Naive thymus-derived CD4-positive, alpha-beta T cell (primary cell): ENCODE measurements around the gene ROBO2. TPM values are rescaled to one million over a fixed set of nuclear protein-coding genes. Genes with fewer than 3 reads are reported as not detected.

ENCODE experiments used
- ATAC-seq: fragments of 150-1000 bp; cut with Tn5 transposase; 2 replicates; pipeline ENCODE4 v1.10.0; 2021; ENCODE audit warnings: mild to moderate bottlenecking, moderate library complexity
- CTCF ChIA-PET: fragments of 350-600 bp; sonication (Branson Sonifier 250); formaldehyde crosslinking; loops from one replicate; lab custom pipeline; 2021; ENCODE audit warnings: antibody characterized with exemption; lab: Charles Lee
- POLR2A ChIA-PET: fragments of 350-600 bp; sonication (Branson Sonifier 250); formaldehyde crosslinking; loops from one replicate; lab custom pipeline; 2021; ENCODE audit warnings: antibody characterized with exemption, inconsistent platforms; lab: Charles Lee
- DNase-seq, 9 donors: peaks; one replicate each; pipeline versions ENCODE4 v3.0.0 to v3.0.0-alpha.2; 2020 to 2022; ENCODE audit warnings: mixed read lengths in 1 of 9
- H3K27ac ChIP-seq: one replicate; pipeline ENCODE4 v1.7.0; 2013; ENCODE audit warnings: mild to moderate bottlenecking, low read depth, low read length, moderate library complexity
- H3K27me3 ChIP-seq, 2 donors: one replicate each; pipeline ENCODE4 v1.7.0; 2013; ENCODE audit warnings: low read length in 2 of 2, mild to moderate bottlenecking in 2 of 2, moderate library complexity in 2 of 2; ENCODE audit not compliant: control insufficient read depth in 2 of 2, insufficient read depth in 2 of 2
- H3K36me3 ChIP-seq, 3 experiments: 1 replicate in 2 of 3; 2 replicates in 1 of 3; pipeline ENCODE4 v1.7.0; 2013; ENCODE audit warnings: low read length in 3 of 3, mild to moderate bottlenecking in 3 of 3, moderate library complexity in 1 of 3; ENCODE audit not compliant: insufficient read depth in 3 of 3, control insufficient read depth in 2 of 3
- H3K4me1 ChIP-seq, 2 donors: one replicate each; pipeline ENCODE4 v1.7.0; 2013; ENCODE audit warnings: low read length in 2 of 2, mild to moderate bottlenecking in 2 of 2, moderate library complexity in 1 of 2; ENCODE audit not compliant: control insufficient read depth in 2 of 2, insufficient read depth in 2 of 2
- H3K4me3 ChIP-seq: 2 replicates; pipeline ENCODE4 v1.7.0; 2013; ENCODE audit warnings: mild to moderate bottlenecking, low read length
- H3K9me3 ChIP-seq, 3 experiments: 1 replicate in 2 of 3; 2 replicates in 1 of 3; pipeline ENCODE4 v1.7.0; 2013; ENCODE audit warnings: low read length in 3 of 3; ENCODE audit not compliant: control insufficient read depth in 2 of 3
- H3K27ac Mint-ChIP-seq, 9 donors: one replicate each; pipeline ENCODE4 v1.8.0; 2020 to 2022; ENCODE audit warnings: mixed read lengths in 9 of 9, mild to moderate bottlenecking in 8 of 9, moderate library complexity in 5 of 9, inconsistent platforms in 2 of 9
- H3K27me3 Mint-ChIP-seq, 5 donors: one replicate each; pipeline ENCODE4 v1.8.0; 2021 to 2022; ENCODE audit warnings: mixed read lengths in 5 of 5, mild to moderate bottlenecking in 1 of 5
- H3K36me3 Mint-ChIP-seq, 5 donors: one replicate each; pipeline ENCODE4 v1.8.0; 2020 to 2022; ENCODE audit warnings: mixed read lengths in 5 of 5, mild to moderate bottlenecking in 3 of 5, inconsistent platforms in 1 of 5
- H3K4me1 Mint-ChIP-seq, 7 donors: one replicate each; pipeline ENCODE4 v1.8.0; 2020 to 2022; ENCODE audit warnings: mixed read lengths in 7 of 7, mild to moderate bottlenecking in 3 of 7, inconsistent platforms in 1 of 7
- H3K4me3 Mint-ChIP-seq, 10 donors: one replicate each; pipeline ENCODE4 v1.8.0; 2020 to 2022; ENCODE audit warnings: mild to moderate bottlenecking in 10 of 10, mixed read lengths in 10 of 10, moderate library complexity in 6 of 10, inconsistent platforms in 2 of 10
- H3K9me3 Mint-ChIP-seq, 11 donors: one replicate each; pipeline ENCODE4 v1.8.0; 2020 to 2022; ENCODE audit warnings: mixed read lengths in 11 of 11, mild to moderate bottlenecking in 4 of 11, inconsistent platforms in 1 of 11, moderate library complexity in 1 of 11
- intact Hi-C, 2 donors: fragments of 100-400 bp; cut with micrococcal nuclease; formaldehyde crosslinking; loops; one replicate each; pipeline ENCODE4 v1.15.1; 2023
- polyA plus RNA-seq, 2 donors: library from polyadenylated mRNA; unstranded; fragments of 300-500 nt; fragmentation: Illumina TruSeq; gene quantifications; one replicate each; pipeline ENCODE4 v1.2.3, GENCODE V29; 2021
- total RNA-seq, 6 experiments: library from RNA in 5 of 6; stranded (reverse) in 5 of 6; gene quantifications; 1 replicate in 5 of 6; 2 replicates in 1 of 6; pipeline ENCODE4 v1.2.3 and lab custom pipeline; 2021 to 2026

ROBO2 gene
- total and polyA plus RNA-seq, 7 experiments from 2014 or later: not detected

DNA sequence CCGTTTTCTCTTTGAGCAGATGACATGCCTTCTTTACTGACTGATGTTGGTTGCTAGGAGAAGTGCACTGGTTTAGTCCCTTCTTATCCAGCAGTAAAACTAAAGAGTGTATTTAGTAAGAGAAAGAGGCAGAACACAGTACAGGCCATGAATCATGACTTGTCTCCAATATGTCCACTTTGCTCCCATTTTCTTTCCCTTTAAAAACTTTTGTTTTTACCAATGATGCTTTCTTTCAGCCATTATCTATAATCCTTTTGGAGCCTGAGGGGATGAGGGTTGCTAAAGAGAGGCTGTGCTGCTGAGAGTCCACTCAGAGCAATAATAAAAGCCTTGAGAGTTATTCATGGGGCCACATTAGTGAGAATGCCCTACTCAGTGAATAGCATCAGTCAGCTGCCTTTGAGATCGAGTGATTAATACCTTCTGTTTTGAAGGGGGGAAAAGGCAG lies 12.2 kb downstream of the ROBO2 start:
- POLR2A ChIA-PET: no interaction called here
- Histone ChIP-seq H3K36me3 (no peaks in the 10 kb centered on the region), H3K4me3 (no peak overlapping the region), H3K27me3 (no peaks in the 10 kb centered on the region), H3K27ac (no peak overlapping the region), H3K9me3 (peaks cover 0 to 2% (median 0%) of the 10 kb centered on the region in 3 experiments), H3K4me1 (no peaks in the 10 kb centered on the region)
- peaks cover 0 to 11% (median 2%) of the 10 kb centered on the region in 11 donors for H3K9me3 Mint-ChIP-seq
- DNase-seq (no peak), ATAC-seq (no peak)
- no peak overlapping the region for H3K4me3 Mint-ChIP-seq
- no peaks in the 10 kb centered on the region for H3K36me3 Mint-ChIP-seq
- H3K27me3 Mint-ChIP-seq: no peaks in the 10 kb centered on the region
- H3K4me1 Mint-ChIP-seq: no peaks in the 10 kb centered on the region
- CTCF ChIA-PET: no interaction called here
- intact Hi-C loops: no loop called here
- no peak overlapping the region for H3K27ac Mint-ChIP-seq

DNA sequence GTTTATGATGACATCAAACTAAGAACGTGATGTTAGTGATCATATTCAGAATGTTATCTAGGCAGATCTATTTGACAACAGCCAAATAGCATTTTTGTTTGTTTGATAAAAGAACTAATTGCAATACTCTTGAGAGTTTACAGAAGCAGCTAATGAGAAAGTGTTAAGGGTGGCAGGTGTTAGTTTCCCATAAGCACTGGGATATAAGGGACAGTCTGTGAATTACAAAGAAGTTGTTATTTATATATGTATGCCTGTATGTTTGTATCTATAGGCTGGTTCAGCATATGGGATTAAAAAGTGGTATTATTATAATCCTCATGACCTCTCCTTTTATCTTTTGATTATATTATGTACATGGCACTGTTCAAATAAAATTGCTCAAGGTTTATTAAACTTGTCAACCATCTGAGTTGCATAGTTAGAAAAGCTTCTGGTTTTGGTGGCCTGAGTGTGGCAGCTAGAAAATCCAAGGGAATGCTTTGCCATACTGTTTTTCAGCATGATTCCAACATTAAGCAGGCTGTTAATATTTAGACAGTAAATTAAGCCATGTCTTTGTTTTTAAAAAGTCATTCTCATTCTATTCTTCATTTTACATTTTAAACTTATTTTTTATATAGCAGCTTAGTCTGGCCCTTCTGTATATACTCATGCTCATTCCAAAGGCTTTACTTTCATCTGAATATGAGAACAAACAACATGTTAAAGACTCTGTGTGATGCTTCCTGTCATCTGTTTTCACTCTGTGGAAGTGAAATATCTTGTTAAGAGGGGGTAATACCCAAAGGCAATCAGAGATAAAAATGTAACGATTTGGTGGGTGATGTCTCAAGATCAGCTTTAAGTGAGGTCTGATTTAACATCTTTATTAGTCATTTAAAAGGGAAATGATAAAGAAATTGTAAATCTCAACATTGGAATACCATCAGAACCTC lies 13.1 kb downstream of the ROBO2 start:
- DNase-seq (no peak), ATAC-seq (no peak)
- no peaks in the 10 kb centered on the region for H3K4me1 Mint-ChIP-seq
- H3K27ac Mint-ChIP-seq: no peak overlapping the region
- H3K9me3 ChIP-seq: peaks cover 0 to 2% (median 0%) of the 10 kb centered on the region in 3 experiments
- H3K27ac ChIP-seq: no peak overlapping the region
- ChIA-PET CTCF (no interaction called here), POLR2A (no interaction called here)
- H3K4me3 ChIP-seq: no peak overlapping the region
- peaks cover 0 to 11% (median 2%) of the 10 kb centered on the region in 11 donors for H3K9me3 Mint-ChIP-seq
- H3K27me3 Mint-ChIP-seq: no peaks in the 10 kb centered on the region
- intact Hi-C loops: no loop called here
- no peaks in the 10 kb centered on the region for H3K4me1 ChIP-seq
- no peaks in the 10 kb centered on the region for H3K36me3 Mint-ChIP-seq
- H3K4me3 Mint-ChIP-seq: no peak overlapping the region
- H3K27me3 ChIP-seq: no peaks in the 10 kb centered on the region
- no peaks in the 10 kb centered on the region for H3K36me3 ChIP-seq

DNA sequence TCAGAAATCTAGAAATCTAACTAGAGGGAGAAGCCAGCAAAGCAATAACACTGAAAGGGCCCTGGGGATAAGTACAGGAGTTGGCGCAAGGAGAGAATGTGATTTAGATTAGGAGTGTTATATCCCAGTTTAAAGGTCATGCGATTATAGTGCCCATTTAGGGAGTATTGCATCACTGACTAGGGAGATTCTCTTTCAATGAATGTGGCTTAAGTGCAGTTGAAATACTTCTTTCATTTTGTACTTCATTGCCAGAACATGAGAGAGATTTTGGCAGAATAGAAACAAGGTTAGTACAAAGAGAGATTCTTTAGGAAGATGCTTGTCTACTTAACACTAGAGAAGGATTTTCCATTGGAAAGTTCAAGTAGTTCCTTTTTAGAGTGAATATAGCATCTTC lies 13.9 kb downstream of the ROBO2 start:
- peaks cover 0 to 7% (median 2%) of the 10 kb centered on the region in 11 donors for H3K9me3 Mint-ChIP-seq
- Histone ChIP-seq H3K27me3 (no peaks in the 10 kb centered on the region), H3K27ac (no peak overlapping the region), H3K4me1 (no peaks in the 10 kb centered on the region), H3K4me3 (no peak overlapping the region), H3K36me3 (no peaks in the 10 kb centered on the region), H3K9me3 (peaks cover 0 to 2% (median 0%) of the 10 kb centered on the region in 3 experiments)
- ChIA-PET CTCF (no interaction called here), POLR2A (no interaction called here)
- H3K36me3 Mint-ChIP-seq: no peaks in the 10 kb centered on the region
- H3K4me3 Mint-ChIP-seq: no peak overlapping the region
- H3K4me1 Mint-ChIP-seq: no peaks in the 10 kb centered on the region
- no peak for DNase-seq
- no peak for ATAC-seq
- intact Hi-C loops: no loop called here
- no peak overlapping the region for H3K27ac Mint-ChIP-seq
- no peaks in the 10 kb centered on the region for H3K27me3 Mint-ChIP-seq

DNA sequence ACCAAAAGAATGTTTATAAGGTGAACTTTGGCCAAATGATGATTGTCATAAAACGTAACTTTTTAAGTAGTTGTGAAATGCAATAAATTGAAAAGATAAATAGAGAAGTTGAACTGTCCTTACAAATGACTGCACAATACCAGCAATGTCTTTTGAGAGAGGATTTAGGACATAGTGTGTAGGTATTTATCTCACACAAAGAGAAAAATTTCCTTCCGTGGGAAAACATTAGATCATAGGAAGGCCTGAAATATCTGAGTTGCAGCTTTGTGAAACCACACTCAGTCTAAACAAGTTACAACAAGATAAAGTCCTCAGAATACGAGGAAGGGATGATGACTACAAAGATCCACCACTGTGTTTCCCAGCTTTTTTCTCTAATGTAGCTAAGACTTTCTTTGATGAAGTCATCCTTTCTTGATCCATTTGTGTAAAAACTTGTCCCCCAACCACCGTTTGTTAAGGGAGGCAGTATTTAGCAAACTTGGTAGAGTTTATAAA lies 16.0 kb downstream of the ROBO2 start:
- Histone ChIP-seq H3K36me3 (no peaks in the 10 kb centered on the region), H3K4me3 (no peak overlapping the region), H3K4me1 (no peaks in the 10 kb centered on the region), H3K9me3 (peaks cover 0 to 2% (median 0%) of the 10 kb centered on the region in 3 experiments), H3K27ac (no peak overlapping the region), H3K27me3 (no peaks in the 10 kb centered on the region)
- Mint-ChIP-seq H3K27me3 (no peaks in the 10 kb centered on the region), H3K27ac (no peak overlapping the region), H3K4me3 (no peak overlapping the region), H3K9me3 (peaks cover 0 to 14% (median 6%) of the 10 kb centered on the region in 11 donors), H3K36me3 (no peaks in the 10 kb centered on the region), H3K4me1 (no peaks in the 10 kb centered on the region)
- intact Hi-C loops: no loop called here
- ChIA-PET CTCF (no interaction called here), POLR2A (no interaction called here)
- no peak for DNase-seq
- no peak for ATAC-seq

DNA sequence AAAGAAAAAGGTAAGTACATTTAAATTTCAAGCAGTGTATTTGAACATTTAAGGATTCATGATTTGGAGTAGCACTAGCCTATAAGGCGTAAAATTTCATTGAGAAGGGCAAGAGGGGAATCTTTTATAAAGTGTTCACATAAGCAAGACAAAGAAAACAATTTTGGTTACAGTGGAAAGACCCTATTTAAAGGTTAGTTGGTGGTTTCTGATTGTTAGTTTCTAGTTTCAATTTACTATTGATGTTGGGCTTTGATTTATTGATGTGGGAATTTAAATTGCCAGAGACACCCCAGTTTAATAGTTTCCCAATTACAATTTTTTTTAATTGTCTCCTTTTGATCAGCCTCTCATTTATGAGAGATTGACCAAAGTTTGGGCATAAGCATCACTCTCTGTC lies 19.5 kb downstream of the ROBO2 start:
- Mint-ChIP-seq H3K27me3 (no peaks in the 10 kb centered on the region), H3K27ac (no peak overlapping the region), H3K4me3 (no peak overlapping the region), H3K9me3 (peaks cover 3 to 31% (median 12%) of the 10 kb centered on the region in 11 donors), H3K36me3 (no peaks in the 10 kb centered on the region), H3K4me1 (no peaks in the 10 kb centered on the region)
- ChIA-PET CTCF (no interaction called here), POLR2A (no interaction called here)
- H3K27me3 ChIP-seq: no peaks in the 10 kb centered on the region
- peaks cover 0 to 5% (median 0%) of the 10 kb centered on the region in 3 experiments for H3K9me3 ChIP-seq
- DNase-seq (no peak), ATAC-seq (no peak)
- H3K27ac ChIP-seq: no peak overlapping the region
- intact Hi-C loops: no loop called here
- no peaks in the 10 kb centered on the region for H3K36me3 ChIP-seq
- H3K4me3 ChIP-seq: no peak overlapping the region
- no peaks in the 10 kb centered on the region for H3K4me1 ChIP-seq

DNA sequence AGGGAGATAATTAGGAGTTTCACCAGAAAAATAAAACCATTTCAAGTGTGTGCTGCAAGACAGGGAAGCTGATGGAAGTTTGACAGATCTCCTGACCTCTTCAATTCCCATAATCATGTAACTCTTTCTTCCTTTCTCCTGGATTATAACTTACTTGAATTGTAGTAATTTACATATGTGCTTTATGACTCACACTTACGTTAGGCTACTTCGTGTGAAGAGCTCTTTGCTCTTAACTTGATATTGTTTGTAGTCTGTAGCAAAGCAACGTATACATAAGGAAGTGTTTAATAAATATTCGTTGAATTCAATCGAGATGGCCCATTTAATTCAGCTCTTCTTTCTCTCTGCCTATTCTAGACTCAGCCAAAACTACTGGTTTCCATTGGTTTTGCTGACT lies 23.5 kb downstream of the ROBO2 start:
- ChIA-PET CTCF (no interaction called here), POLR2A (no interaction called here)
- Histone ChIP-seq H3K4me1 (no peaks in the 10 kb centered on the region), H3K9me3 (peaks cover 0 to 5% (median 0%) of the 10 kb centered on the region in 3 experiments), H3K4me3 (no peak overlapping the region), H3K27me3 (no peaks in the 10 kb centered on the region), H3K36me3 (no peaks in the 10 kb centered on the region), H3K27ac (no peak overlapping the region)
- H3K27ac Mint-ChIP-seq: no peak overlapping the region
- no peaks in the 10 kb centered on the region for H3K36me3 Mint-ChIP-seq
- H3K4me1 Mint-ChIP-seq: no peaks in the 10 kb centered on the region
- peaks cover 5 to 31% (median 10%) of the 10 kb centered on the region in 11 donors for H3K9me3 Mint-ChIP-seq
- intact Hi-C loops: no loop called here
- DNase-seq: no peak
- H3K27me3 Mint-ChIP-seq: no peaks in the 10 kb centered on the region
- H3K4me3 Mint-ChIP-seq: no peak overlapping the region
- no peak for ATAC-seq
